Left ventricle myocardium inferior (tissue), 1 donor: ENCODE results near the gene SLIT3. TPM values are rescaled to one million over a fixed set of nuclear protein-coding genes. Genes with fewer than 3 reads are reported as not detected.

ENCODE experiments used
- DNase-seq: peaks from one replicate; pipeline ENCODE4 v3.0.0-alpha.2; 2020
- H3K27ac ChIP-seq: fragments of 200-600 bp; replicated peaks from 2 replicates; pipeline ENCODE4 v1.8.0; 2021
- H3K27me3 ChIP-seq: fragments of 200-600 bp; 2 replicates; pipeline ENCODE4 v1.8.0; 2021; ENCODE audit warnings: low read depth
- H3K36me3 ChIP-seq: fragments of 200-600 bp; 2 replicates; pipeline ENCODE4 v1.8.0; 2021
- H3K4me1 ChIP-seq: fragments of 200-600 bp; 2 replicates; pipeline ENCODE4 v1.8.0; 2021
- H3K4me3 ChIP-seq: fragments of 200-600 bp; 2 replicates; pipeline ENCODE4 v1.8.0; 2021; ENCODE audit warnings: mild to moderate bottlenecking, moderate library complexity
- H3K9me3 ChIP-seq: fragments of 200-600 bp; replicated peaks from 2 replicates; pipeline ENCODE4 v1.8.0; 2021
- intact Hi-C: fragments of 100-400 bp; cut with micrococcal nuclease; formaldehyde crosslinking; loops from one replicate; pipeline ENCODE4 v1.11.0; 2022
- total RNA-seq: library from RNA; stranded (reverse); fragmentation: NEBNext Ultra II Directional; extraction: Animal tissue kit (Norgen Biotek cat#: 25700); gene quantifications from one replicate; pipeline ENCODE4 v1.2.1, GENCODE V29; 2021
- TF ChIP-seq, protein P1 (sequence below): fragments of 200-600 bp; IDR thresholded peaks from 2 replicates; pipeline ENCODE4 v1.8.0; 2021; ENCODE audit warnings: antibody characterized with exemption, mild to moderate bottlenecking, borderline replicate concordance
- donor health status: DM: no; HTN: yes; CAD: no; lungs with severe emphysema.

Gene SLIT3
- total RNA-seq, 1 donor from 2014 or later, result 22.7 TPM

- H3K4me1 ChIP-seq, result peaks cover 15% of the 10 kb centered on the region
- TF ChIP-seq, protein P1, sequence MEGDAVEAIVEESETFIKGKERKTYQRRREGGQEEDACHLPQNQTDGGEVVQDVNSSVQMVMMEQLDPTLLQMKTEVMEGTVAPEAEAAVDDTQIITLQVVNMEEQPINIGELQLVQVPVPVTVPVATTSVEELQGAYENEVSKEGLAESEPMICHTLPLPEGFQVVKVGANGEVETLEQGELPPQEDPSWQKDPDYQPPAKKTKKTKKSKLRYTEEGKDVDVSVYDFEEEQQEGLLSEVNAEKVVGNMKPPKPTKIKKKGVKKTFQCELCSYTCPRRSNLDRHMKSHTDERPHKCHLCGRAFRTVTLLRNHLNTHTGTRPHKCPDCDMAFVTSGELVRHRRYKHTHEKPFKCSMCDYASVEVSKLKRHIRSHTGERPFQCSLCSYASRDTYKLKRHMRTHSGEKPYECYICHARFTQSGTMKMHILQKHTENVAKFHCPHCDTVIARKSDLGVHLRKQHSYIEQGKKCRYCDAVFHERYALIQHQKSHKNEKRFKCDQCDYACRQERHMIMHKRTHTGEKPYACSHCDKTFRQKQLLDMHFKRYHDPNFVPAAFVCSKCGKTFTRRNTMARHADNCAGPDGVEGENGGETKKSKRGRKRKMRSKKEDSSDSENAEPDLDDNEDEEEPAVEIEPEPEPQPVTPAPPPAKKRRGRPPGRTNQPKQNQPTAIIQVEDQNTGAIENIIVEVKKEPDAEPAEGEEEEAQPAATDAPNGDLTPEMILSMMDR, result no peak
- H3K9me3 ChIP-seq, result peaks cover 36% of the 10 kb centered on the region
- H3K4me3 ChIP-seq, result no peak overlapping the region
- H3K36me3 ChIP-seq, result no peaks in the 10 kb centered on the region
- intact Hi-C loops, result no loop called here
- H3K27ac ChIP-seq, result no peak overlapping the region
- DNase-seq, result no peak
- H3K27me3 ChIP-seq, result no peaks in the 10 kb centered on the region
Measured at GRCh38 chr5:169157064-169157463, 143.9 kb downstream of the SLIT3 start.

DNA sequence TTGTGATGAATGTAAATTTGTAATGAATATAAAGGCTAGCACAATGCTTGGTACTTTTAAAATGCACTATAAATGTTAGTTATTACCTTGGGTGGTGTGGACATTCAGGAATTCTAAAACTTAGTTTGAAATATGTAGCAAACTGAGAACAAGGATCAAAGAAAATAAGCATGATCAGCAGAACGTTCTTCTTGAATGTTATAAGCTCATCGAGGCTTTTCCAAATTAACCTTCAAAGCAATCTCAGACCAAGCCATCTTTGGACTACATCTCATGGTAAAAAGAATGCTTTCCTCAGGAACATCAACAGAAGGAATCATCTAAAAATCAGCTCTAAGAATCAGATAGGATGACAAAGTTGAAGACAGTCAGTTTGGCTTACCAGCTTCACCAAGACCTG lies 146.3 kb downstream of the SLIT3 start:
- TF ChIP-seq, protein P1, result no peak
- H3K36me3 ChIP-seq, result no peaks in the 10 kb centered on the region
- H3K9me3 ChIP-seq, result peaks cover 28% of the 10 kb centered on the region
- H3K27ac ChIP-seq, result no peak overlapping the region
- no peak for DNase-seq
- H3K27me3 ChIP-seq, result no peaks in the 10 kb centered on the region
- H3K4me3 ChIP-seq, result no peak overlapping the region
- H3K4me1 ChIP-seq, result peaks cover 5% of the 10 kb centered on the region
- intact Hi-C loops, result no loop called here

DNA sequence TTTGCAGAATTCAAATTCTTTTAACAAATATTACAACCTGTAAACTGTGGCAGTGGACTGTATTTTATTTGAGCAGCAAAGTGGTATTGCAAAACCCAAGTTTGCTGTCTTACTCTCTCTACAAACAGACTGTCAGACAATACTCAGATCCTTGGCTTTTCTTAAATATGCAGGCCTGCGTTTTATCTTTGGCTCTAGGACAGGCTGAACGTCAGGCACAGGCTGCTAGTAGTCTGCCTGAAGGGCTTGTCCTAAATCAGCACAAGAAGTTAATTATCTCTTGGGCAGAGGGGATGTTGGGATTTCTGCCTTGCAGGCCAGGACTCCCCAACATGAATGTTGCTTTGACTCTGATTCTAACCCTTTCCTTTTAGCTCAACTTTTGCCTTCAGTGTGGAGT lies 147.5 kb downstream of the SLIT3 start:
- H3K4me1 ChIP-seq, result peaks cover 5% of the 10 kb centered on the region
- peaks cover 15% of the 10 kb centered on the region for H3K9me3 ChIP-seq
- no peak for DNase-seq
- TF ChIP-seq, protein P1, result no peak
- intact Hi-C loops, result no loop called here
- no peak overlapping the region for H3K4me3 ChIP-seq
- H3K36me3 ChIP-seq, result no peaks in the 10 kb centered on the region
- no peaks in the 10 kb centered on the region for H3K27me3 ChIP-seq
- H3K27ac ChIP-seq, result no peak overlapping the region

DNA sequence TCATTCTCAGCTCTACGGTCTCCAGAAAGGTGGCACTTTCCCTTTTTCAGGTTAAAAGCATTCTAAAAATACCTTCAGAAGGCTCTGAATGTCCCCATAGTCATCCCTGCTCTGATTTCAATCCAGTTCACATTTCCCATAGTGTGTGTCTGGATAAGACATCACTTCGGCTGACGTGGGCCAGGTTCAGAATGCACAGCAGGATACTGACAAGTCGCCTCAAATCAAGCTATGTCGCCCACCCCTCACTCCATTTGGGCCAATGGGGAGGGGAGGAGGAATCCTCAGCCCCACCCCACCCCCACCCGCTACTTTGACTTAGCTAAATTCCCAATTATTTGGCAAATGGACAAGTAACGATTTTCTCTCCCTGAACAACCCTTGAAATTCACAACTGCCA lies 148.0 kb downstream of the SLIT3 start:
- Histone ChIP-seq H3K4me3 (no peak overlapping the region), H3K36me3 (no peaks in the 10 kb centered on the region)

GRCh38 chr5:169152453-169152852 lies 148.5 kb downstream of the SLIT3 start:
- Histone ChIP-seq H3K36me3 (no peaks in the 10 kb centered on the region), H3K4me1 (peaks cover 5% of the 10 kb centered on the region), H3K27ac (no peak overlapping the region), H3K4me3 (no peak overlapping the region), H3K27me3 (no peaks in the 10 kb centered on the region), H3K9me3 (peaks cover 6% of the 10 kb centered on the region)
- TF ChIP-seq, protein P1, result no peak
- no peak for DNase-seq
- intact Hi-C loops, result no loop called here

More for the DNA sequence above, 148.0 kb downstream of the SLIT3 start:
- TF ChIP-seq, protein P1, result no peak
- Histone ChIP-seq H3K27ac (no peak overlapping the region), H3K9me3 (peaks cover 11% of the 10 kb centered on the region), H3K27me3 (no peaks in the 10 kb centered on the region), H3K4me1 (peaks cover 5% of the 10 kb centered on the region)
- no peak for DNase-seq
- intact Hi-C loops, result no loop called here
